ENCODE results near the gene CRTC1. TPM values are rescaled to one million over a fixed set of nuclear protein-coding genes. Genes with fewer than 3 reads are reported as not detected.
A peak's percentile ranks its signal among the peaks of the same experiment; 100 is the strongest.
"Not testable (repeated sequence)": the region's sequence is repeated elsewhere in the genome, so short reads cannot be mapped to it uniquely, and the experiment has no call there.

CRTC1 gene
- total and polyA plus RNA-seq, 5 donors: 9.2 to 15.1 (median 12.9) TPM

GRCh38 chr19:18718015-18718526, 34.6 kb downstream of the CRTC1 start:
- 74% methylated on average over 5 of the region's 5 CpGs for WGBS
- intact Hi-C loops (cut with DNase I): no loop called here
- Histone ChIP-seq H3K4me3 (ENCODE audit: low read length) (no peak overlapping the region), H3K9me3 (ENCODE audit: control insufficient read depth, low read length) (no peaks in the 10 kb centered on the region), H3K27me3 (ENCODE audit: control insufficient read depth, insufficient read depth) (no peaks in the 10 kb centered on the region), H3K27ac (ENCODE audit: low read length) (no peak overlapping the region), H3K4me1 (ENCODE audit: control insufficient read depth, insufficient read depth, low read length) (no peaks in the 10 kb centered on the region)
- DNase-seq (peak in 1 of 3 donors; percentile 5), ATAC-seq (no peak)

GRCh38 chr19:18718846-18719458, 35.5 kb downstream of the CRTC1 start:
- Histone ChIP-seq H3K4me1 (ENCODE audit: control insufficient read depth, insufficient read depth, low read length) (no peaks in the 10 kb centered on the region), H3K4me3 (ENCODE audit: low read length) (no peak overlapping the region), H3K9me3 (ENCODE audit: control insufficient read depth, low read length) (no peaks in the 10 kb centered on the region), H3K27ac (ENCODE audit: low read length) (no peak overlapping the region), H3K27me3 (ENCODE audit: control insufficient read depth, insufficient read depth) (no peaks in the 10 kb centered on the region)
- DNase-seq (peak in 1 of 3 donors; percentile 20), ATAC-seq (no peak)
- WGBS: 86% methylated on average over 16 of the region's 16 CpGs
- intact Hi-C loops (cut with DNase I): no loop called here

GRCh38 chr19:18719541-18719940, 36.1 kb downstream of the CRTC1 start:
- peak in 1 of 2 donors; percentile 7 for ATAC-seq
- peak in 1 of 3 donors; percentile 56 for DNase-seq
- no peaks in the 10 kb centered on the region for H3K4me1 ChIP-seq (ENCODE audit: control insufficient read depth, insufficient read depth, low read length)
- no peaks in the 10 kb centered on the region for H3K9me3 ChIP-seq (ENCODE audit: control insufficient read depth, low read length)
- intact Hi-C loops (cut with DNase I): no loop called here
- no peak overlapping the region for H3K4me3 ChIP-seq (ENCODE audit: low read length)
- H3K27me3 ChIP-seq (ENCODE audit: control insufficient read depth, insufficient read depth): no peaks in the 10 kb centered on the region
- no peak overlapping the region for H3K27ac ChIP-seq (ENCODE audit: low read length)
- WGBS: 64% methylated on average over 25 of the region's 25 CpGs

GRCh38 chr19:18723871-18724377, 40.4 kb downstream of the CRTC1 start:
- no peak for ATAC-seq
- intact Hi-C loops (cut with DNase I): no loop called here
- H3K4me1 ChIP-seq (ENCODE audit: control insufficient read depth, insufficient read depth, low read length): no peaks in the 10 kb centered on the region
- no peaks in the 10 kb centered on the region for H3K27me3 ChIP-seq (ENCODE audit: control insufficient read depth, insufficient read depth)
- peak in 1 of 3 donors; percentile 9 for DNase-seq
- H3K9me3 ChIP-seq (ENCODE audit: control insufficient read depth, low read length): no peaks in the 10 kb centered on the region
- H3K4me3 ChIP-seq (ENCODE audit: low read length): no peak overlapping the region
- no peak overlapping the region for H3K27ac ChIP-seq (ENCODE audit: low read length)
- 92% methylated on average over 21 of the region's 21 CpGs for WGBS

GRCh38 chr19:18725841-18726770, 42.6 kb downstream of the CRTC1 start:
- no peak overlapping the region for H3K27ac ChIP-seq (ENCODE audit: low read length)
- peak in 1 of 3 donors; percentile 55 for DNase-seq
- no peaks in the 10 kb centered on the region for H3K4me1 ChIP-seq (ENCODE audit: control insufficient read depth, insufficient read depth, low read length)
- intact Hi-C loops (cut with DNase I): no loop called here
- peak in 1 of 2 donors; percentile 15 for ATAC-seq
- H3K27me3 ChIP-seq (ENCODE audit: control insufficient read depth, insufficient read depth): no peaks in the 10 kb centered on the region
- WGBS: 90% methylated on average over 30 of the region's 30 CpGs
- H3K9me3 ChIP-seq (ENCODE audit: control insufficient read depth, low read length): no peaks in the 10 kb centered on the region
- no peak overlapping the region for H3K4me3 ChIP-seq (ENCODE audit: low read length)

GRCh38 chr19:18726846-18727245, 43.4 kb downstream of the CRTC1 start:
- ATAC-seq: no peak
- WGBS: 78% methylated on average over 6 of the region's 6 CpGs
- intact Hi-C loops (cut with DNase I): no loop called here
- Histone ChIP-seq H3K9me3 (ENCODE audit: control insufficient read depth, low read length) (no peaks in the 10 kb centered on the region), H3K4me3 (ENCODE audit: low read length) (no peak overlapping the region), H3K27ac (ENCODE audit: low read length) (no peak overlapping the region), H3K4me1 (ENCODE audit: control insufficient read depth, insufficient read depth, low read length) (no peaks in the 10 kb centered on the region), H3K27me3 (ENCODE audit: control insufficient read depth, insufficient read depth) (no peaks in the 10 kb centered on the region)
- DNase-seq: peak in 1 of 3 donors; percentile 1

GRCh38 chr19:18727602-18728001, 44.1 kb downstream of the CRTC1 start:
- DNase-seq: peak in 1 of 3 donors; percentile 11
- ATAC-seq; intact Hi-C loops (cut with DNase I); H3K4me1 ChIP-seq (ENCODE audit: control insufficient read depth, insufficient read depth, low read length); H3K9me3 ChIP-seq (ENCODE audit: control insufficient read depth, low read length); H3K27ac ChIP-seq (ENCODE audit: low read length); H3K27me3 ChIP-seq (ENCODE audit: control insufficient read depth, insufficient read depth); H3K4me3 ChIP-seq (ENCODE audit: low read length): not testable (repeated sequence)
- WGBS: 98% methylated on average over 6 of the region's 6 CpGs

GRCh38 chr19:18729933-18730530, 46.6 kb downstream of the CRTC1 start:
- Histone ChIP-seq H3K27me3 (ENCODE audit: control insufficient read depth, insufficient read depth) (no peaks in the 10 kb centered on the region), H3K9me3 (ENCODE audit: control insufficient read depth, low read length) (no peaks in the 10 kb centered on the region), H3K4me1 (ENCODE audit: control insufficient read depth, insufficient read depth, low read length) (peaks cover 5% of the 10 kb centered on the region), H3K27ac (ENCODE audit: low read length) (no peak overlapping the region), H3K4me3 (ENCODE audit: low read length) (no peak overlapping the region)
- intact Hi-C loops (cut with DNase I): no loop called here
- DNase-seq (peak in 1 of 3 donors; percentile 26), ATAC-seq (no peak)
- 96% methylated on average over 18 of the region's 18 CpGs for WGBS

- H3K9me3 ChIP-seq (ENCODE audit: control insufficient read depth, low read length): no peaks in the 10 kb centered on the region
- no peaks in the 10 kb centered on the region for H3K27me3 ChIP-seq (ENCODE audit: control insufficient read depth, insufficient read depth)
- intact Hi-C loops (cut with DNase I): no loop called here
- ATAC-seq: no peak
- H3K4me3 ChIP-seq (ENCODE audit: low read length): no peak overlapping the region
- peak in 1 of 3 donors; percentile 32 for DNase-seq
- peaks cover 5% of the 10 kb centered on the region for H3K4me1 ChIP-seq (ENCODE audit: control insufficient read depth, insufficient read depth, low read length)
- no peak overlapping the region for H3K27ac ChIP-seq (ENCODE audit: low read length)
- WGBS: 89% methylated on average over 11 of the region's 11 CpGs
These were observed 47.5 kb downstream of the CRTC1 start for GRCh38 chr19:18730885-18731513.

- Histone ChIP-seq H3K4me3 (ENCODE audit: low read length) (no peak overlapping the region), H3K27ac (ENCODE audit: low read length) (no peak overlapping the region), H3K9me3 (ENCODE audit: control insufficient read depth, low read length) (no peaks in the 10 kb centered on the region), H3K27me3 (ENCODE audit: control insufficient read depth, insufficient read depth) (no peaks in the 10 kb centered on the region), H3K4me1 (ENCODE audit: control insufficient read depth, insufficient read depth, low read length) (peaks cover 5% of the 10 kb centered on the region)
- 44% methylated on average over 15 of the region's 15 CpGs for WGBS
- peak in 1 of 3 donors; percentile 63 for DNase-seq
- intact Hi-C loops (cut with DNase I): no loop called here
- peak in 1 of 2 donors; percentile 30 for ATAC-seq
These were observed 48.1 kb downstream of the CRTC1 start for GRCh38 chr19:18731562-18732008.

Data from right cardiac atrium (tissue), 5 donors.